DMS 273 (cell line): ENCODE data around the gene RMDN3.

Experiments
- DNase-seq: peaks from one replicate; lab custom pipeline; 2025; ENCODE audit not compliant: unreplicated experiment; lab: John Stamatoyannopoulos, UW

Gene RMDN3

DNA sequence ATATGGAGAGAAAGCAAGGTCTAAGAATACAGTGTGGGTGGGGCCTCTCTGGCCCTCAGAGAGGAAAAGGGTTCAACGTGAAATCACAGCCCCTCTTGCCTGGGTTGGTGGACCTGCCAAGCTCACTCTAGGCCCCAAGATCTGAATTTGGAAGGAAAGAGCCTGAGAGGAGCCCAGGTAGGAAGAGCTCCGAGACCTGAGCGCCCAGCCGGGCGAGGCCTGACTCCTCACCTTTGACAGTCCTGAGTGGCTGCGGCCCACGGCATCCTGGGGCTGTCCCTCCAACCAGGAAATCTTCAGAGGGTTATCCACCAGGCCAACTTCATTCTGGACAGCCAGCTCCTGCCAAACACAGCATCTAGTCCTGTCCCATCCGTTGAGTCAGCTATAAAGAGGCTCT lies 18.4 kb upstream of the RMDN3 start:
- DNase-seq: no peak

DNA sequence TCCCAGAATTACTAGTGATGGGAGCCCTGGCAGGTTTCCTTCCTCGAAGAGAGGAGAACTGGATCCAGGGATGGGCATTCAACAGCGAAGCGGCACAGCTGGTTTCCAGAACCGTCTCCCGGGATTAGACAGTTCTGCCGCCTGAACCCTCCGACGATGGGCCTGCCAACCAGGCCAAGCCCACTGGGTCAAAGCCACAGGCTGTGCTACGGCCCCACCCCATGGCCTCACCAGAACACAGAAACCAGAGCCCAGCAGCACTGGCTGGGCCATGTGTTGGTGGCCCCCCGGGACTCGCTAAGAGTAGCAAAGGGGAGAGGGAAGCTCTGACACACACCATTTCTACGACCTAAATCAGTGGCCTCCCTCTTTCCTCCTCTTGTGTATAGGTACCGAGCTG lies 17.0 kb upstream of the RMDN3 start:
- peak; percentile 17 for DNase-seq

- no peak for DNase-seq
Measured at GRCh38 chr15:40771242-40771641, 16.2 kb upstream of the RMDN3 start.

DNA sequence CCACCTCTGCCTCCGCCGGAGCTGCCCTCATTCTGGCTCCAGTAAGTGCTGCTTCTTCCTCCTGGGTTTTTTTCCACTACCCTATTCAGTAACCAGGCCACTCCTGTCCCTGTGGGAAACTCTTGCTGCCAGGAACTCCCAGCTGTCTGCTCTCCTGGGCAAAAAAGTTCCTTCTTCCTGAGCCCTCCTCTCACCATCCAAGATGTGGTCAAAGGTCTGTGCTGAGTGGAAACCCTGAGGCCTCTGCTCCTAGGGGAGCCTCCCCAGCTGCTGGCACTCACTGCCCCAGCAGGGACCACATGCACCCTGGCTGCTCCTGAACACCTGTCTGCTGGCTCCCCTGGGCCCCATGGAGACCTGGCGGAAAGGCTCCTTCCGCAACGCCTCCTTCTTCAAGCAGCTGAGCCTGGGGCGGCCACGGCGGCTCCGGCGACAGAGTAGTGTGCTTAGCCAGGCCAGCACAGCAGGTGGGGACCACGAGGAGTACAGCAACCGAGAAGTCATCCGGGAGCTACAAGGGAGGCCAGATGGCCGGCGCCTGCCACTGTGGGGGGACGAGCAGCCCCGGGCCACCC lies 15.2 kb upstream of the RMDN3 start:
- peak; percentile 67 for DNase-seq

DNA sequence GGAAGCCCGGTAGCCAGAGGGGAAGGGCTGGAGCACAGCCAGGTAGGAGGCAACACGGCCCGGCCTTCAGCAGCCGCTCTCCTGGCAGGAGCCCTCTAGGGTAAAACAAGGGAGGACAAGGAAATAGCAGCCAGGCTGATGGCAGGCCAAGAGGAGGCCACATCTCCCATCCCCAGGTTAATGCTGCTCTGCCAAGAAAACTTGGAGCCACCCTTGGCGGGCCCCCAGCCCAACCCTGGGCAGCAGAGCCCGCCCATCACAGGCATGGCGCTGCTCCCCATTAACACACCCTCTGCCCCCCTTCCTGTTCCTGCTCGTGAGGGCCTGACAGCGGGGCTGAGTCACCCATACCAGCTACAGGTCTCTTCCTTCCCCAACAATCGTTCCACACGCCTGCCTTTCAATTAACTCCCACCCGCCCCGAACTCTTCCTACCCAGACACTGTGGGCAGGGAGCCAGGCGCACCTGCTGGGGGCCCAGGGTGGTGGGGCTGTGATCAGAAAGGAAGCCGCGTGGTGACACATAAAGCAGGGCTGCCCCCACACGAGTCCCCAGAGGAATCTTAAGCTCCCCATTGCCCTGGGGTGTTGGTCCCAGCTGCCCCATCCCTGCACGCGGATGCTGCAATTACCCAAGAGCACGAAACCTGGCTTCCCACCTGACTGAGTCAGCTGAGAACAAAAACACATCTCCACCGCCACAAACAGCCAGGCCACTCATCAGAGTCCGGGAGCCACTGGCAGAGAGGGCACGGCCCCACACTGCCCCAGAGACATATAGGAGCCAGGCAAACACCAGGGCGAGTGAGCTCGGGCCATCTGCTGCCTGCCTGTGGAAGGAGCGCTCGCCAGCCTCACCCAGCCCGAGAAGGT lies 14.5 kb upstream of the RMDN3 start, which contains the start of gene C15orf62:
C15orf62 (plus strand) TSS at position 707 of the 873 bp plus-strand sequence. CDS start 516 bp downstream, outside the sequence.
- DNase-seq: peak; percentile 71

DNA sequence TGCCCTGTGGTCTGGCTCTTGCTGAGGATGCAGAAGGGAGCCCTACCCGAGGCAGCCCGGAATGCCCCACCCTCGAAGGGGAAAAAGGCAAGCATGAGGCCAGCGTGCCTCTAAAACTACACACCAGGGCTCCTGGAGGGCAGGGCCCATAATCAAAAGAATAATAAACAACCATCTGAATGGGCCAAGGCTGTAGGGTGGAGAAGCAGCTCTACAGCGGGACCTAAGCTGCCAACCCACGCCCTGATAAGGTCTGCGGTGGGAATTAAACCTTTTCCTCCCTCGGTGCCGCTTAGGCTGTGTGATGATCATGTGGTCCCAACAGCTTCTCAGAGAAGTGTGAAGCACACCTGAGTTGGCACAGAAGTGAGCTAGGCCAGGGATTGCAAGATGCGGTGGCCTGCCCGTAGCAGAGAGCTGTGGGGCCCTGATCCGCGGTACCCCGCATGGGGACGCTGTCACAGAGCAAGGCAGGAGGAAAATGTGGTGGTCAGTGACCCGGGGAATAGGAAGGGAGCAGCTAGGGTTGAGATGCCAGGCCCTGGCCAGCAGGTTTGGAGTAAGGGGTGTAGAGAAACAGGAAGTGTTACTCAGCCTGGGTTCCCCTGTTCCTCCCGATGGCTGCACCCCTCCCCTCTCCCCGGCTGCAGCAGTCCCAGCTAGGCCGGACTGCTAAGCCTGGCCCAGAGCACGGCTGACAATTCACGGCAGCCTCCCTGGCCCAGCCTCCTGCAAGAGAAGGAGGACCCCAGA lies 13.6 kb upstream of the RMDN3 start:
- DNase-seq: no peak

GRCh38 chr15:40767838-40768500 lies 12.9 kb upstream of the RMDN3 start:
- DNase-seq: no peak

DNA sequence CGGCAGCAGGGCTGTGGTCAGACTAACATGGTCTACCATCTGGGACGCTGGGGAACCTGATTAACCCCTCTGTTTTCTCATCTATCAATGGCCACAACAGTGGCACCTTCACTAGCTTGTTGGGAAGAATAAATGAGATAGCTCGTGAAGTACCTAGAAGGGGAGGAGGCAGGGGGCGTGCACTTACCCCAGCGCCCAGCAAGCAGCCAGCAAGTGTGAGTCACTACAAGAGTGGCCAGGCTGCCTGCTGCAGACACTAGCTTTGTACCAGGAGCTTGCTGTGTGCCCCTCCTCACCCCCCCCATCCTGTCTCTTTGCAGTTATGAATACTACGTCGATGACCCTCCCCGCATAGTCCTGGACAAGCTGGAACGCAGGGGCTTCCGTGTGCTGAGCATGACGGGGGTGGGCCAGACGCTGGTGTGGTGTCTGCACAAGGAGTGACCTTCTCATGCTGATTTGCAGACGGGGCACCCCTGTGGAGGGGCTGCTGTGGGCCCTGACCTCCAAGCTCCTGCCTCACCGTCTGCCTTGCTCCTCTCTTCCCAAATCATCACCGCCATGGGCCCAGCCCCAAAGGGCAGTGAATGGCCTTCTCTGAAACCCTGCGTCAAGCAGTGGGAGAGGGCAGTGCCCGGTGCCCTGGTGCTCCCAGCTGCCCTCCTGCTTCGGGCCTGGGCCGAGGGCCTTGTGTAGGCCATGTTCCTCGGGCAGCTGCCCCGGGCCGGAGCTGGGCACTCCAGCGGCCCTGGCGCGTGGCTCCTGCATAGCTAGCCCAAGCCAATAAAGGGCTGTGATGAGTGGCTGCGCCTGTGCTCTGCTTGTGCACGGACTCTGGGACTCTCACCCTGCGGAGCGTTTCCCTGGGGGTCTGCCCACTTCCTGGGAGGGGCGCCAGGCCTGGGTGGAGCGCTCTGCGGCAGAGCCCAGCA lies 12.1 kb upstream of the RMDN3 start:
- DNase-seq: no peak

GRCh38 chr15:40766194-40766815 lies 11.3 kb upstream of the RMDN3 start:
- no peak for DNase-seq

DNA sequence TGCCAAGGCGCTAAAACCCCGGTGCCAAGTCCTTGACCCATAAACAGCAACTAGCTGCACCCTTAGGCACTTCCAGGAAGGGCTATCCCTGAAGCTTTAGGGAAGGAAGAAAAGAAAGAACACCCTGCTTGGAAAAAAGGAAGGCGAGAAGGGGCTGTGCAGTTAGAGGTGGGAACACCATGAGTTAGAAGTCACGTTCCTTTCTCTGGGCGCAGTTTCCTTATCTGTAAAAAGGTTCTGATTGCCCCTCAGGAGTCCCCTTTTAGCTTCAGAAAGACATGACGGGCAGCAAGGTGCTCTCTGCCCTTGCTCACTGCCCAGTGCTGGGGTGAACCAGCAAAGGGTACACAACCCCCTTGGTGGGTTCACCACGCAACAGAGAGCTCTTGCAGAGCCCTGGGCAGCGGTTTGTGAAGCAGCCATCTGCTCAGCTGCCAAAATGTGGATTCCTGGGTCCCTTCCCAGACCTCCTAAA lies 9.6 kb upstream of the RMDN3 start:
- DNase-seq: peak; percentile 60

GRCh38 chr15:40763801-40764628 lies 9.0 kb upstream of the RMDN3 start, which contains the start of gene GCHFR:
GCHFR (plus strand) TSS chr15:40764068; CDS start chr15:40764181, 113 bp downstream.
- peak; percentile 78 for DNase-seq

- DNase-seq: peak; percentile 70
Measured at GRCh38 chr15:40762919-40763800, 8.1 kb upstream of the RMDN3 start.

GRCh38 chr15:40759961-40760360 lies 4.9 kb upstream of the RMDN3 start:
- no peak for DNase-seq

GRCh38 chr15:40756938-40757337 lies 1.9 kb upstream of the RMDN3 start:
- DNase-seq: peak; percentile 24

DNA sequence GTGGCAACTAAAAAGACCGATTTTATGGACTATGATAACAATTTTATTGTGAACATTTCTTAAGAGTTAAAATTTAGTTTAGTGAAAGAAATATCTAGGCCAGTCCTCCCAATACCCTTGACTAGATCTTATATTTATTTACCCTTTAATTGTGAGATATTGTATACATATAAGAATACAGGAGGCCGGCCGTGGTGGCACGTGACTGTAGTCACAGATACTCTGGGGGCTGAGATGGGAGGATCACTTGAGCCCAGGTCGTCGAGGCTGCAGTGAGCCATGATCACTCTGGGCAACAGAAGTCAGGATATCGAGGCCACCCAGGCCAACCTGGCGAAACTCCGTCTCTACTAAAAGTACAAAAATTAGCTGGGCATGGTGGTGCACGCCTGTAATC lies 756 bp upstream of the RMDN3 start:
- DNase-seq: no peak

DNA sequence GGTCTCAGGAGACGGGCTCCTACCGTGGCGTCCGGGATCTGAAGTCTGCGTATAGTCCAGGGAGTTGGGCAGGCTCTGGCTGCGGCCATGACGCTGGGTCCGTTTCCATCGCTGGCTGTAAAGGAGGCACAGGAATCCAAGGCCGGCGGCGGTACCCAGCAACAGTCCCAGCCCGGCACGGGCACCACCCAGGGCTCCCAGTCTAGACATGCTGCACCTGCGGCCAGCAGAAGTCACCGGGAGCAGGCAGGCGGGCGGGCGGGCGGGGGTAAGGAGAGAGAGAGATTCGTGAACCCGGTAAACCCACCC lies 526 bp downstream of the RMDN3 start:
- peak; percentile 23 for DNase-seq

GRCh38 chr15:40751745-40752144 lies 3.3 kb downstream of the RMDN3 start:
- DNase-seq: no peak

DNA sequence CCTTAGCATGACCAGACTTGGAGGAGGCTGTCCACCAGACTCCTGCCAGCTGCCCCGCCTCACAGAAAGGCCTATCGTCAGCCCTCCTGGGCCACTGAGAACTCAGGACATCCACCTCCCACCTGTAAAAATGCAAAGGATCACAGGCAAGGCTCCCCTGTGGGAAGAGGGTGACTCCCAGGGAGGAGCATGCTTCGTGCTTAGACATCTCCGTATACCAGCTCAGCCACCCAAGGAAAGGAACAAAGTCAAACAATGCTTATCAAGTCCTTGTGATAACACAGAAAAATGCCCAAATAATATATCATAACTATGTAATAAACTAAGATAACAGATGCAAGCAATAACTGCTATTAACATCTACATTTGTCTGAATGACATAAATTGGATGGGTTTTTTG lies 4.2 kb downstream of the RMDN3 start:
- no peak for DNase-seq
